SK-N-MC (cell line): Measurements from ENCODE around the gene TAF3.
A peak's percentile ranks its signal among the peaks of the same experiment; 100 is the strongest.

Experiments used
- DNase-seq: peaks from one replicate; pipeline ENCODE4 v3.0.0-alpha.2; 2011; ENCODE audit warnings: low read depth, low spot score
- H3K27ac ChIP-seq: fragments of 200-600 bp; sonication (generic); 2 replicates; pipeline ENCODE4 v1.5.1; 2016; ENCODE audit warnings: mixed run types
- H3K36me3 ChIP-seq: fragments of 200-600 bp; sonication (generic); 2 replicates; pipeline ENCODE4 v1.6.1; 2017; ENCODE audit warnings: antibody characterized with exemption, low read length, mixed read lengths; ENCODE audit not compliant: insufficient read depth
- H3K4me3 ChIP-seq: fragments of 200-600 bp; sonication (generic); 2 replicates; pipeline ENCODE4 v1.5.1; 2016
- H3K9ac ChIP-seq: fragments of 200-600 bp; sonication (generic); 2 replicates; pipeline ENCODE4 v1.8.0; 2017; ENCODE audit warnings: mixed run types, mixed read lengths; ENCODE audit not compliant: insufficient read length
- H3K9me3 ChIP-seq: fragments of 200-600 bp; sonication (generic); 2 replicates; pipeline ENCODE4 v1.6.1; 2017; ENCODE audit warnings: low read depth, mild to moderate bottlenecking, antibody characterized with exemption, low read length, moderate library complexity, mixed read lengths
- EZH2 ChIP-seq: fragments of 200-600 bp; sonication (generic); IDR thresholded peaks from one replicate; pipeline ENCODE4 v1.6.1; 2017; ENCODE audit warnings: antibody characterized with exemption
- FOXP2 ChIP-seq: optimal IDR thresholded peaks from 2 replicates; pipeline ENCODE3; 2011; ENCODE audit warnings: mild to moderate bottlenecking, moderate library complexity; ENCODE audit not compliant: insufficient read depth; ENCODE audit errors: extremely low read length, control extremely low read depth
- POLR2AphosphoS5 ChIP-seq: IDR thresholded peaks from 2 replicates; pipeline ENCODE4 v1.6.1; 2012; ENCODE audit warnings: mild to moderate bottlenecking, low read depth, low read length, borderline replicate concordance

The TAF3 gene

GRCh38 chr10:7788639-7789286, 29.5 kb upstream of the TAF3 start:
- Histone ChIP-seq H3K36me3 (peaks cover 3% of the 10 kb centered on the region; the same call in 1 of the 2 replicates), H3K27ac (no peak overlapping the region)
- DNase-seq = no peak

GRCh38 chr10:7789390-7789789, 28.9 kb upstream of the TAF3 start:
- Histone ChIP-seq H3K4me3 (peak overlapping the region; percentile 83), H3K27ac (no peak overlapping the region), H3K9me3 (no peaks in the 10 kb centered on the region), H3K36me3 (peaks cover 3% of the 10 kb centered on the region; the same call in 1 of the 2 replicates), H3K9ac (peak overlapping the region; percentile 90)
- TF ChIP-seq POLR2AphosphoS5 (no peak), FOXP2 (no peak), EZH2 (no peak)
- DNase-seq = no peak

More at GRCh38 chr10:7788639-7789286, 29.5 kb upstream of the TAF3 start:
- Histone ChIP-seq H3K4me3 (peak overlapping the region; percentile 83), H3K9me3 (no peaks in the 10 kb centered on the region), H3K9ac (peak overlapping the region; percentile 90)
- TF ChIP-seq POLR2AphosphoS5 (no peak), FOXP2 (no peak), EZH2 (no peak)

GRCh38 chr10:7792541-7792940, 25.8 kb upstream of the TAF3 start:
- DNase-seq = no peak
- Histone ChIP-seq H3K27ac (no peak overlapping the region), H3K36me3 (peaks cover 11% of the 10 kb centered on the region; the same call in 1 of the 2 replicates), H3K9ac (no peak overlapping the region), H3K4me3 (no peak overlapping the region), H3K9me3 (no peaks in the 10 kb centered on the region)
- TF ChIP-seq EZH2 = no peak
- TF ChIP-seq POLR2AphosphoS5 = no peak
- TF ChIP-seq FOXP2 = no peak

GRCh38 chr10:7794251-7795026, 23.9 kb upstream of the TAF3 start:
- TF ChIP-seq EZH2 (no peak), POLR2AphosphoS5 (no peak), FOXP2 (no peak)
- DNase-seq = no peak
- no peak overlapping the region for H3K9ac ChIP-seq
- H3K4me3 ChIP-seq = no peak overlapping the region
- no peak overlapping the region for H3K27ac ChIP-seq
- peaks cover 20% of the 10 kb centered on the region for H3K36me3 ChIP-seq
- no peaks in the 10 kb centered on the region for H3K9me3 ChIP-seq

GRCh38 chr10:7795605-7796004, 22.7 kb upstream of the TAF3 start:
- DNase-seq = no peak
- Histone ChIP-seq H3K9ac (no peak overlapping the region), H3K4me3 (no peak overlapping the region), H3K27ac (no peak overlapping the region), H3K36me3 (peaks cover 27% of the 10 kb centered on the region), H3K9me3 (no peaks in the 10 kb centered on the region)
- no peak for TF ChIP-seq FOXP2
- no peak for TF ChIP-seq EZH2

- TF ChIP-seq EZH2 = no peak
- TF ChIP-seq POLR2AphosphoS5 = no peak
- no peak for TF ChIP-seq FOXP2
- no peak for DNase-seq
- no peak overlapping the region for H3K4me3 ChIP-seq
- H3K9me3 ChIP-seq = no peaks in the 10 kb centered on the region
- no peak overlapping the region for H3K9ac ChIP-seq
- peaks cover 44% of the 10 kb centered on the region for H3K36me3 ChIP-seq
- H3K27ac ChIP-seq = no peak overlapping the region
These were observed 20.7 kb upstream of the TAF3 start for GRCh38 chr10:7797582-7797981.

GRCh38 chr10:7802606-7803005, 15.7 kb upstream of the TAF3 start:
- no peak for TF ChIP-seq FOXP2
- no peak for TF ChIP-seq POLR2AphosphoS5
- TF ChIP-seq EZH2 = no peak
- DNase-seq = no peak
- Histone ChIP-seq H3K27ac (no peak overlapping the region), H3K9me3 (no peaks in the 10 kb centered on the region), H3K36me3 (peaks cover 69% of the 10 kb centered on the region), H3K9ac (no peak overlapping the region), H3K4me3 (no peak overlapping the region)

GRCh38 chr10:7804216-7804615, 14.1 kb upstream of the TAF3 start:
- no peak for TF ChIP-seq EZH2
- no peak for TF ChIP-seq FOXP2
- TF ChIP-seq POLR2AphosphoS5 = no peak
- no peak overlapping the region for H3K27ac ChIP-seq
- peaks cover 62% of the 10 kb centered on the region for H3K36me3 ChIP-seq
- no peak for DNase-seq
- no peak overlapping the region for H3K4me3 ChIP-seq
- no peak overlapping the region for H3K9ac ChIP-seq
- no peaks in the 10 kb centered on the region for H3K9me3 ChIP-seq
